HFF-Myc (cell line): Measurements from ENCODE around the gene FAT1.

Experiments used
- DNase-seq: peaks from one replicate; pipeline ENCODE4 v3.0.0-alpha.2; 2011; ENCODE audit warnings: low read depth; ENCODE audit errors: extremely low read depth
- H3K4me3 ChIP-seq: replicated peaks from 2 replicates; pipeline ENCODE4 v1.5.1; 2011; ENCODE audit warnings: low read depth, mild to moderate bottlenecking, control low read depth, low read length
- TF ChIP-seq, protein P1 (sequence below): IDR thresholded peaks from 2 replicates; pipeline ENCODE4 v1.5.1; 2012; ENCODE audit warnings: mild to moderate bottlenecking, low read depth, low read length, control low read depth; ENCODE audit errors: missing control alignments

Gene FAT1

DNA sequence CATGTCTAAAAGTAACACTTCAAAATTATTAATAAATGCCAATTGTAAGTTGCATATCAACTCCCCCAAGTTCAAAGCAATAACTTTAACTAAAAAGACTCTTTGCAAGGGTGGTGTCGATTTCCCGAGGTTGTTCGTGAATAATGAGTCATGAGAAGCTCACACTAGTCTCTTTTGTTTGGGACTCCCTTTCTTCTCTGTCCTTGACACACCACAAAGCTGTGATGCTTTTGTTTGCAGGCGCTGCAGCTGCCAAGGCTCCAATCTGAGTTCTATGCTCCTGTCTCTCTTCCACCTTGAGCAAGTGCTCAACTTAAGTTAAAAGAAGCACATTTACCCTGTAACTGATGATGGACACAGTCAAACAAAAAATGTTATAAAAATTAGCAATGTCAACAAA is 65.9 kb downstream of the FAT1 start:
- H3K4me3 ChIP-seq, result no peak overlapping the region
- TF ChIP-seq, protein P1, sequence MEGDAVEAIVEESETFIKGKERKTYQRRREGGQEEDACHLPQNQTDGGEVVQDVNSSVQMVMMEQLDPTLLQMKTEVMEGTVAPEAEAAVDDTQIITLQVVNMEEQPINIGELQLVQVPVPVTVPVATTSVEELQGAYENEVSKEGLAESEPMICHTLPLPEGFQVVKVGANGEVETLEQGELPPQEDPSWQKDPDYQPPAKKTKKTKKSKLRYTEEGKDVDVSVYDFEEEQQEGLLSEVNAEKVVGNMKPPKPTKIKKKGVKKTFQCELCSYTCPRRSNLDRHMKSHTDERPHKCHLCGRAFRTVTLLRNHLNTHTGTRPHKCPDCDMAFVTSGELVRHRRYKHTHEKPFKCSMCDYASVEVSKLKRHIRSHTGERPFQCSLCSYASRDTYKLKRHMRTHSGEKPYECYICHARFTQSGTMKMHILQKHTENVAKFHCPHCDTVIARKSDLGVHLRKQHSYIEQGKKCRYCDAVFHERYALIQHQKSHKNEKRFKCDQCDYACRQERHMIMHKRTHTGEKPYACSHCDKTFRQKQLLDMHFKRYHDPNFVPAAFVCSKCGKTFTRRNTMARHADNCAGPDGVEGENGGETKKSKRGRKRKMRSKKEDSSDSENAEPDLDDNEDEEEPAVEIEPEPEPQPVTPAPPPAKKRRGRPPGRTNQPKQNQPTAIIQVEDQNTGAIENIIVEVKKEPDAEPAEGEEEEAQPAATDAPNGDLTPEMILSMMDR, result no peak
- DNase-seq, result no peak

DNA sequence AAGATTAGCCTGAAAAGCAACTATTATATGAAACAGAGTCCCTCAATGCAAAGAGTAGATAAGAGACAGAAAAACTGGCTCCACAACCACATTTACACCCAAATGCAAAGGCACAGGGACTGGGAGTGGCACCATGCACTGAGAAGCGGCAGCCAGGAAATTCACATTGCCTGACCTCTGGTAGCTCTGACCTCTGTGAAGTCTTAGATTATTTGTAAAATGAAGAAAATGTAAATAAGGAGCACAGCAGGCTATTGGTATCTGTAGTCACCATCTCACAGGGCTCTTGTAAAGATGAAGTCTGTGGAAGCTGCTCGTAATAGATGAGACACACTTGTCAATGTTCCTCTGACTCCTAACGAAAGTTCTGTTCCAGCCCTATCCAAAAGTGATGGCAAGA is 69.7 kb downstream of the FAT1 start:
- DNase-seq, result no peak
- TF ChIP-seq, protein P1, result no peak
- no peak overlapping the region for H3K4me3 ChIP-seq

DNA sequence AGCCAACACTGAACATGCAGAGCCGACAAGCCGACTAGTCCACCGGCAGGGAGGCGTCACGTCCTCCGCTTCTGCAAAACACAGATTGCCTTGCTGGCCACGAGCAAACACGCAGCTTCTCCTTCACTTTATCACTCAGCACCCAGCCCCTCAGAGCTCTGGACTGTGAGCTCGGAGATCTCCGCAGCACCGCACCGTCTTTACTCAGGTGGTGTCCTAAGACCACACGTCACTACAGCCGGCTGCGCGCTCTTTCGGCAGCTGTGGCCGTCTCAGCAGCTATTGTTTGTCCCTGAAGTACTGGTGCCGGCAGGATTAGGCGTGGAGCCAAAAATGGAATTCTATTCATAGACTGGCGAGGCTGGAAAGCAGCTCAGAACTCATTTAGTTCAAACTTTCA is 72.0 kb downstream of the FAT1 start:
- no peak for DNase-seq
- TF ChIP-seq, protein P1, result no peak
- H3K4me3 ChIP-seq, result no peak overlapping the region

DNA sequence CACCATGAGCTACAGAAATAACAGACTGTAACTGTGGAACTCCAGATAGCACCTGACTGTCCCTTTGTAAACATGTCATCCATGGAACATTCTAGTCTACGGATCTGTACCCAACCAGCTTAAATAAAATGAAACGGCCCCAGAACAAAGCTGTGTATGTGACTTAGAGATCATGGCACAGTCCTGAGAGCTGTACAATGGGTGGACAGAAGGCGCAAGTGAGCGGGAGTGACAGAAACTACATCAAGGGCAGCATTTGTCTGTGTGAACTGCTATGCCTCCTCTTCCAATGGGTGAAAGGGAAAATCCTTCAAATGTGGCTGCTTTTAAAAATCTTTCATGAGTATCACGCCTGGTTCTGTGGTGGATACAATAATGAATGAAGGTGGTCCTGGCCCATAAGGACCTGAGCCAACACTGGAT is 72.5 kb downstream of the FAT1 start:
- H3K4me3 ChIP-seq, result no peak overlapping the region
- TF ChIP-seq, protein P1, result no peak
- no peak for DNase-seq

DNA sequence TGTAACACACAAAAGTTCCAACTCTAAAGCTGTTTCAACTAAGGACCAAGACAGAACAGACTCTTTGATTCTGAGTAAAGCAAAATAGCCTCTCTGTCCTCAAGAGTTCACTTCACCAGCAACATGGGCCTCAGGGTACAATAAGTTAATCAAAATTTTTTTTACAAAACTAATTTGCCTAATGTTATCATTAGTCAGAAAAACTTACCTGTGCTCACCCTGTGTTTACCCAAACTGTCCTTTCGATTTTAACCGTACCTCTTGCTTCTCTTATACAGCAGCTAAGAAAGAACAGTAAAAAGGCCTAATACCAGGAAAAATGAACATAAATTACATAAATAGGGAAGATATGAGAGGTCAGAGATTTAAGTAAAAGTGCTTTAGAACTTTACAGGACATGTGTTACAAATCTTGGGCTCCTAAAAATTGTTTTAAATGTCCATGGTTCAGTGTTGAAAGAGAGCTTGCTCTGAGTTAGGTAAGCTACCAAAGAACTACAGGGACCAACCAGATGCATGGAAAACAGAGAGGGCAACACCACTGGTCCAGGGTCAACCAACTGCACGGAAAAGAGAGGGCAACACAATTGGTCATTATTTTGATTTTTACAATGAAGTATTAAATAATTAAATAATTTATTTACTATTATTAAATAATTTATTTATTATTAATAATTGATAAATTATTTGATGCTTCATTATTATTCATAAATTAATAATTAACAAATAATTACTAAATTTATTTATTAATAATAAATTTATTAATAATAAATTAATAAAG is 73.1 kb downstream of the FAT1 start:
- TF ChIP-seq, protein P1, result no peak
- H3K4me3 ChIP-seq, result no peak overlapping the region
- DNase-seq, result no peak

DNA sequence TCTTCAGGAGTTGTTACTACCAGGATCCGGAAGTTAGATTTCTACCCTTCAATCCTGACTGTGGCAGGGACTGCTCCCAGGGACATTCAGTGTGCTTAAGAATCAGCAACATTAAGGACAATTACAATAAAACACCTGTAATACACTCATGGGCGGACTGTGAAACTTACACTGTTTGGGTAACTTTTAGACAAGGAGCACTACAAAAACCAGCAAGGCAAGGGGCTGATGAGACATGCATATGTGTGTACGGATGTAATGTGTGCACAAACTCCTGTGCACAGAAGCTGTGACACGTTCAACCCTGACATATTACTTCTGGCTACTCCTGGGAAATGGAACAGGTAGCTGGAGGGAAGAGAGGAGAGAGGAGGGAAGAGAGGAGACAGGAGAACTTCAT is 75.8 kb downstream of the FAT1 start:
- DNase-seq, result no peak
- TF ChIP-seq, protein P1, result no peak
- H3K4me3 ChIP-seq, result no peak overlapping the region
